GM19351 (cell line): ENCODE data around the gene FHOD3.
A peak's percentile ranks its signal among the peaks of the same experiment; 100 is the strongest.
"Not testable (repeated sequence)": the region's sequence is repeated elsewhere in the genome, so short reads cannot be mapped to it uniquely, and the experiment has no call there.

ENCODE experiments used
- ATAC-seq: cut with Tn5 transposase; IDR thresholded peaks from one replicate; pipeline ENCODE4 v1.9.1; 2021; ENCODE audit warnings: mild to moderate bottlenecking, moderate library complexity; ENCODE audit not compliant: unreplicated experiment

Gene FHOD3

DNA sequence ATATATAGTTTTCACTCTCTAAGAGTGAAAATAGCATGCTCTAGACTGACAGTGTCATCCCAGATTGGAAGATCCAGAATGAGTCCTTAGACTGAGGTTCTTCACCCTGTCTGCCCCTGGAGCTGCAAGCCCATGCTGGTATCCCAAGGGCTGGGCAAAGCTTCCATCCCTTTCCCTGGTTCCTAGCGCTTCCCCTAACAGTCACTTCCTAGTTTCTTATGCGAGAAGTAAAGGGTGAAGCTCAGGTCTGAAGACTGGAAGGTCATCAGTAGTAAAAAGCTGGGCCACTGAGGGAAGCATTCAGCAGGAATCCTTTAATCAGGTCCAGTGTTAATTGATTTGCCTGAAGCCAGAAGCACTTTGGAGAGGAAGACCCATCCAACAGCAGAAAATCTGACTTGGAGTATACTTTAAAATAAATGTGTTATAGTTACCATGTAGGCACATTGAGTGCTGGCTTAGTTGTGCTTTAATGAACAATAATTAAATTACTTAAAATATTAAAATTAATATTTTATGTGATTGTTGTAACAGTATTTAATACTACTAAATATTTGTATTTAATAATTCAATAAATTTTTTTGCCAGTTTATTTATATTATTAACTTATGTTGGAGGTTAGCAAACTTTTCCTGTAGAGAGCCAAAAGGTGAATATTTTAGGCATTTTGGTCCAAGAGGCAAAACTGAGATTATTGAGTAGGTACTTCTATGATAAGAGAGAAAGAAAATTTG, 237.9 kb downstream of the FHOD3 start:
- no peak for ATAC-seq

DNA sequence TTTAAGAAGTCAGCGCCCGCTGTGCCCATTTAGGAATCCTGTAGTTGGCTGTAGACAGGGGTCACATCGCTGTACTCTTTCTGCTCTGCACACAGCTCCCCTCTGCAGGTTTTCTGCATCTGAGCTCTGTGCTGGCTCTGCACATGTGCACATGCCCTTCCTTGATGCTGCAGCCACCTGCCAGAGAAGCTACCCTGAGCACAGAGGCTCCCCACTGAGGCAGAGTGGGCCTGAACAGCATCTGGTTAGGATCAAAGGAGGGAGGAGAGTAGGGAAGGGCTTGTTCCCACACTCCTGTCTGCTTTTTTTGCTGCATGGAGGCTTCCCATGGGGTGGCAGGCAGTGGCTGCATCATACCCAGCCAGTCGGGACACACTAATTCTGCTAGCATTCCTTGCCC, 238.9 kb downstream of the FHOD3 start:
- no peak for ATAC-seq

DNA sequence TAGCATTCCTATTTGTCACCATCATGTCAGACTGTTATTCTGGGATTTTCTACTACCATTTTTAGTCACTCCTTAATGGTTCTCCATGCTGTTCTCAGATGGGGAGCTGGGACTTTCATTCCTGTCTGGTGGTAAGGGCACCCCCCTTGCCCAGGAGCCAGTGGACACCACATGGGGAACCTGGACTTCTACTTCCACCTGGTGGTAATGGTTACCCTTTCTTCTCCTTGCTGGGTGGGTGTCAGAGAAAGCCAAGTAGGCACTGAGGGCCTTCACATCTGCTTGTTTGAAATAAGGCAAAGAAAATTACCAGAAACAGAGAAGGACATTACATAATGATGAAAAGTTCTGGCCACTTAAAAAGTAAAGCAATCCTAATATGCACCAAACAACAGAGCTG, 239.8 kb downstream of the FHOD3 start:
- no peak for ATAC-seq

- no peak for ATAC-seq
These were observed 242.2 kb downstream of the FHOD3 start for GRCh38 chr18:36539674-36540231.

GRCh38 chr18:36543030-36543429, 245.5 kb downstream of the FHOD3 start:
- no peak for ATAC-seq

- ATAC-seq: no peak
These were observed 246.6 kb downstream of the FHOD3 start for GRCh38 chr18:36543991-36544725.

GRCh38 chr18:36545821-36546427, 248.4 kb downstream of the FHOD3 start:
- ATAC-seq: no peak

DNA sequence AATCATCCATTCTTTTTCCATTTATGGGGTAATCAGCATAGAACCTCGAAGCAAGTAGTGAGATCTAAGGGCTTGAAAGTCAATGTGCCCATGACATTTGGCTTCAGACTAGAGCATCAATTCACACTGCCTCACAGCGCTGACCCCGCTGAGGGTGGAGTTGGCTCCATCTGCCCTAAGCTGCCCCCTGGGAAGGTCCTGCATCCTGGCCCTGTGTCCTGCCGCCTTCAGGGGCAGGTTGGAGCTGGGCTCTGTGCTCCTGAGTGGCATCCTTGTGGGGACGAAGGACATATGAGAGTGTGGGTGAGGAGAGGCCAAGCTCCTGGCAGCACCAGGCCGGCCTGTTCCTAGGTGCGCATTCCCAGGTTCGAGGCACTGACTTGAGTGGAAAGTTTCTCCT, 249.4 kb downstream of the FHOD3 start:
- no peak for ATAC-seq

DNA sequence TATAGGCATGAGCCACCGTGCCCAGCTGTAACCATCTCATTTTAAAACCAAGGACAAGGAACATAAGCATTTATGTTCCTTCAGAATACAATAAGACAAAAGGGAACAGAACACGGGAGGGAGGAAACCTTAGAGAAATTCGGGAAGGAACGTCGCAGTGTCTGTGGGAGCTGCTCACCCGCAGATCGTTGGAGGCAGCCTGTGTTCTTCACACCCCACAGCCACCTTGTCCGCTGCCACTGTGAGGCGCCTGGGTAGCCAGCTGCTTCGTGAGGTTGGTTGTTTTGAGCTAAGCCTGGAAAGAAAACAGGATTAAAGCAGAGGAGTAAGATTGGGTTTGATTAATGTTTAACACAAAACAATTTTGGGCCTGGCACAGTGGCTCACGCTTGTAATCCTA, 250.0 kb downstream of the FHOD3 start:
- no peak for ATAC-seq

DNA sequence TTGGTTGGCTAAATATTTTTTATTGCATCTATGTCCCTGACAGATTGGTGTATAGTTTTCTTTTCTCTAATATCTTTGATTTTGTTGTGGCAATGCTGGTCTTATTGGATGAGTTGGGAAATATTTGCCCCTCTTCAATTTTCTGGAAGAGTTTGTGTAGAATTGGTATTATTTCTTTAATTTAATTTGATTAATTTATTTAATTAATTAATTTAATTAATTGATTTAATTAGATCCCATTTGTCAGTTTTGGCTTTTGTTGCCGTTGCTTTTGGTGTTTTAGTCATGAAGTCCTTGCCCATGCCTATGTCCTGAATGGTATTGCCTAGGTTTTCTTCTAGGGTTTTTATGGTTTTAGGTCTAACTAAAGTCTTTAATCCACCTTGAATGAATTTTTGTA, 253.8 kb downstream of the FHOD3 start:
- ATAC-seq: not testable (repeated sequence)

DNA sequence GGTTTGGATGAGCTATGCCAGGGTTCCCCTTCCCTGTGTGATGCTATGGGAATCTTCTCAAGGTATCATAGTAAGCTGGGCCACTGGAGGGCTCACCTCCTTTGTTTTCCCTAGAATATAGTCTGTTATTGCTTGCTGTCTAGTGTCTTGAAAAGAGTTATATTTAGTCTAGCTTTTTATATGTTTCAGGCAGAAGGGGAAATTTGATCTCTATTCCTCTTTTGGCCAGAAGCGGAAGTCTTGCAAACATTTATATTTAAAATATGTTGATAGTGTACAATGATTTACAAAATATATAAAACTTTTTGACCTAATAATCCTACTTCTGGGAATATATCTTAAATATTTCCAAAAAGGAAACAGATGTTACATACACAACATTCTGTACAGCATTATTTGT, 260.7 kb downstream of the FHOD3 start:
- no peak for ATAC-seq

- no peak for ATAC-seq
These were observed 261.8 kb downstream of the FHOD3 start for GRCh38 chr18:36559149-36559857.

DNA sequence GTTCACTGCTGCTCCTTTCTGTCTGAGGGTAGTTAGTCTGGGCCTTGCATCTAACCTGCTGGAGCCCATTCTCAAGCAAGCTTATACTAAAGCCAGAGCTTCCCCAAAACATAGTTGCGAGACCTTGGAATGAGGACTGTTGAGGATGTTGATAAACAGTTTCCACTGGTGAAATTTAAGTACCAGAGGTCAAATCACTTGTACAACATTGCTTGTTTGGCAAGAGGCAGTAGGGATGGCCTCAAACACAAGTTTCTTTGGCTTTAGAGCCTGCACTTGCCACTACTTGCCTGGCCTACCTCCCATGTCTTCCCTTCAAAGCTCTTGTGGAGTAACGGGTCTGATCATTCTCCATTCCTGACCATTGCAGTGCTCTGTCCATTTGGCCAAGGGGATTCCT, 262.7 kb downstream of the FHOD3 start:
- no peak for ATAC-seq

- no peak for ATAC-seq
These were observed 263.5 kb downstream of the FHOD3 start for GRCh38 chr18:36561046-36561445.

- no peak for ATAC-seq
These were observed 267.3 kb downstream of the FHOD3 start for GRCh38 chr18:36564841-36565240.

DNA sequence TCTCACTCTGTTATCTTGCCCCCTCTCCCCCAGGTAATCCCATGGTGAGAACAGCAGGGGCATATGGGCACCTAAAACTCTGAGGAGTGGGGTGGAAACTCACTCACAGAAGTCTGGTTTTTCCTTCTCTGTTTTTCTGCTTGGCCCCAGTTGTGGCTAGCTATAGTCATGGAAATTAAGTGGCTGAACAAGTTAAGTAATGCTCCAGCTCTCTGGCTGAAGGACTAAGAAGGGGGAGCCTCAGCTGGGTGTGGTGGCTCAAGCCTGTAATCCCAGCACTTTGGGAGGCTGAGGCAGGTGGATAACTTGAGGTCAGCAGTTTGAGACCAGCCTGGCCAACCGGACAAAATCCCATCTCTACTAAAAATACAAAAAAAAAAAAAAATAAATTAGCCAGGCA, 270.3 kb downstream of the FHOD3 start:
- no peak for ATAC-seq

DNA sequence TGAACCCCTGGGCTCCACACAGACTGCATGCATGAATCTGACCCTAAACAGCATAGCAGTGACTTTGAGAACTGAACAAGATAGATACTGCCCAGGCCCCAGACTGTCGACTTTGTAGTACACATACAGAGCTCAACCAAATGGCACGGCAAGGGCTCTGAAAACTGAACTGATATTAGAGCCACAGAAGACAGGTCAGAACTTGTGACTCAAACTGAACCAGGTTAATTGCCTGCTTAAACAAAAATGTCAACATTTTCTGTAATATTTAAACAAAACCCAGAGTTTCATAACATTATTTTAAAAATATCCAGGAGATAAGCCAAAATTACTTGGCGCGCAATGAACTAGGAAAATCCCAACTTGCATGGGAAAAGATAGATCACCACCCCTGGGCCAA, 271.0 kb downstream of the FHOD3 start:
- no peak for ATAC-seq

GRCh38 chr18:36572135-36572856, 274.8 kb downstream of the FHOD3 start:
- ATAC-seq: peak; percentile 82

GRCh38 chr18:36576339-36576738, 278.8 kb downstream of the FHOD3 start:
- no peak for ATAC-seq

DNA sequence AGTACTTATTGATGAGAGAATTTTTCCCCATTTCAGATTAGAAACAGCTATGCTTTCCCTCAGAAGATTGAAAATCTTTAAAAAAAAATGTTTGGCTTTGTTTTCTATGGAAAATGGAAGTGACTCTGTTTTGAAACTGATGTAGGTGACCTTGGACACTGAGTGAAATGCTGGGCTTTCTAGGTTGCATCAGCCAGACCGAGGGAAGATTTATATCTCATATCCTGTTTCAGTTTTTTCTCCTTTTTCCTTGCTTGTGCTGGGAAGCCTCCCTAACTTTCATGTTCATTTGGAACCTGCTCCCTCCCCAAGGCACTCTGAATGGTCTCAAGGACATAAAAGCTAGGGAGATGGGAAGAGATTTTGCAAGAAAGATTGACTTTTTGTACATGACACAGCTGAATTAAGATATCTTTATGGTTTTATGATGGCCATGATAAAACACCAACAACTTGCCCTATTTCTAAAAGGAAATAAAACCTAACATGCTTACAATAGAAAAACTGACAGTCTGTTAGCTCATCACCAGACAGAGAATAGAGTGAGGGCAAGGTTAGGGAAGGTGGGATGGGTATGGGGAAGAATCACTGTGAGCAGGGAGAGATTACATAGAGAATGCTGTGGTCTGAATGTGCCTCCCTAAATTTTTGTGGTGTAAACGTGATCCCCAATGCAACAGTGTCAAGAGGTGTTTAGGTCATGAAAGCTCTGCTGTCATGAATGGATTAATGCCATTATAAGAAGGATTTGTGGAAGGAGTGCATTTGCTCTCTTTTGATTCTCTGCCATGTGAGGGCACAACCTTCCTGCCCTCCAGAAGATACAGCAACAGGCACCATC, 281.6 kb downstream of the FHOD3 start:
- ATAC-seq: no peak
